Neuronal stem cell (in vitro differentiated cells): ENCODE measurements around the gene THBS3.
"Not testable (repeated sequence)": the region's sequence is repeated elsewhere in the genome, so short reads cannot be mapped to it uniquely, and the experiment has no call there.

Source experiments
- DNase-seq: peaks from one replicate; pipeline ENCODE4 v3.0.0-alpha.2; 2013; ENCODE audit warnings: low spot score
- H2AFZ ChIP-seq: one replicate; pipeline ENCODE4 v1.6.1; 2013; ENCODE audit warnings: mild to moderate bottlenecking, low read length, inconsistent platforms
- H2AK5ac ChIP-seq: 2 replicates; pipeline ENCODE4 v1.6.1; 2013; ENCODE audit warnings: low read depth, mild to moderate bottlenecking, inconsistent platforms, low read length, moderate library complexity, mixed read lengths
- H2BK120ac ChIP-seq: 2 replicates; pipeline ENCODE4 v1.6.1; 2013; ENCODE audit warnings: low read depth, mild to moderate bottlenecking, inconsistent platforms, low read length, moderate library complexity, mixed read lengths
- H2BK12ac ChIP-seq: one replicate; pipeline ENCODE4 v1.6.1; 2013; ENCODE audit warnings: low read length, inconsistent platforms
- H2BK15ac ChIP-seq: 2 replicates; pipeline ENCODE4 v1.6.1; 2013; ENCODE audit warnings: mild to moderate bottlenecking, low read length, inconsistent platforms, mixed read lengths
- H2BK5ac ChIP-seq: one replicate; pipeline ENCODE4 v1.6.1; 2013; ENCODE audit warnings: inconsistent platforms, mild to moderate bottlenecking, low read length, moderate library complexity
- H3K14ac ChIP-seq: one replicate; pipeline ENCODE4 v1.6.1; 2013; ENCODE audit warnings: low read length, inconsistent platforms
- H3K18ac ChIP-seq: 2 replicates; pipeline ENCODE4 v1.6.1; 2013; ENCODE audit warnings: low read length, inconsistent platforms
- H3K23ac ChIP-seq: 2 replicates; pipeline ENCODE4 v1.6.1; 2013; ENCODE audit warnings: low read depth, mild to moderate bottlenecking, mixed read lengths, low read length, inconsistent platforms; ENCODE audit not compliant: poor library complexity
- H3K27ac ChIP-seq: replicated peaks from 3 replicates; pipeline ENCODE4 v1.5.1; 2013; ENCODE audit warnings: low read length, inconsistent platforms
- H3K27me3 ChIP-seq, 3 experiments: 2 replicates each; pipeline ENCODE4 v1.6.1; 2013; ENCODE audit warnings: low read length in 3 of 3, mild to moderate bottlenecking in 2 of 3, inconsistent platforms in 1 of 3, low read depth in 1 of 3, mixed read lengths in 1 of 3, moderate library complexity in 1 of 3; ENCODE audit not compliant: control insufficient read depth in 3 of 3, insufficient read depth in 3 of 3
- H3K36me3 ChIP-seq, 2 donors: replicated peaks in 1 of 2; 2 replicates each; pipeline ENCODE4 v1.6.1; 2013; ENCODE audit warnings: low read length in 2 of 2; ENCODE audit not compliant: control insufficient read depth in 2 of 2, insufficient read depth in 2 of 2
- H3K4ac ChIP-seq: 2 replicates; pipeline ENCODE4 v1.6.1; 2013; ENCODE audit warnings: inconsistent platforms, mild to moderate bottlenecking, low read length, moderate library complexity
- H3K4me1 ChIP-seq, 2 donors: 1 replicate in 1 of 2; 2 replicates in 1 of 2; pipeline ENCODE4 v1.6.1; 2013; ENCODE audit warnings: low read length in 2 of 2, low read depth in 1 of 2; ENCODE audit not compliant: control insufficient read depth in 2 of 2, insufficient read depth in 1 of 2
- H3K4me2 ChIP-seq: one replicate; pipeline ENCODE4 v1.6.1; 2013; ENCODE audit warnings: mild to moderate bottlenecking, low read length, inconsistent platforms; ENCODE audit not compliant: insufficient read depth, poor library complexity, severe bottlenecking
- H3K4me3 ChIP-seq, 2 donors: 2 replicates each; pipeline ENCODE4 v1.5.1; 2013; ENCODE audit warnings: low read length in 2 of 2, mild to moderate bottlenecking in 2 of 2, inconsistent platforms in 1 of 2, moderate library complexity in 1 of 2
- H3K79me1 ChIP-seq: one replicate; pipeline ENCODE4 v1.6.1; 2013; ENCODE audit warnings: low read depth, mild to moderate bottlenecking, inconsistent platforms, low read length, moderate library complexity
- H3K9ac ChIP-seq: one replicate; pipeline ENCODE4 v1.6.1; 2013; ENCODE audit warnings: mild to moderate bottlenecking, low read depth, low read length, inconsistent platforms; ENCODE audit not compliant: poor library complexity
- H3K9me3 ChIP-seq, 2 donors: replicated peaks in 1 of 2; 2 replicates each; pipeline versions ENCODE3 to v1.6.1; 2013; ENCODE audit warnings: low read length in 2 of 2, mild to moderate bottlenecking in 2 of 2, inconsistent platforms in 1 of 2, low read depth in 1 of 2, mixed read lengths in 1 of 2, moderate library complexity in 1 of 2; ENCODE audit not compliant: control insufficient read depth in 2 of 2, insufficient read depth in 1 of 2
- H4K8ac ChIP-seq: one replicate; pipeline ENCODE4 v1.6.1; 2013; ENCODE audit warnings: low read depth, mild to moderate bottlenecking, inconsistent platforms, low read length, moderate library complexity
- H4K91ac ChIP-seq: one replicate; pipeline ENCODE4 v1.6.1; 2013; ENCODE audit warnings: low read length, low read depth, mild to moderate bottlenecking, inconsistent platforms; ENCODE audit not compliant: poor library complexity
- WGBS, 2 donors: extraction: QIAGEN DNeasy Blood & Tissue Kit; methylation state at CpG; one replicate each; pipeline ENCODE4 v1.1.7; 2013; ENCODE audit warnings: missing lambda C conversion rate in 2 of 2, mixed read lengths in 1 of 2; ENCODE audit not compliant: insufficient read length in 2 of 2, insufficient replicate concordance in 1 of 2; ENCODE audit errors: extremely low coverage in 2 of 2; 5-methylcytosine and 5-hydroxymethylcytosine counted together

The THBS3 gene

DNA sequence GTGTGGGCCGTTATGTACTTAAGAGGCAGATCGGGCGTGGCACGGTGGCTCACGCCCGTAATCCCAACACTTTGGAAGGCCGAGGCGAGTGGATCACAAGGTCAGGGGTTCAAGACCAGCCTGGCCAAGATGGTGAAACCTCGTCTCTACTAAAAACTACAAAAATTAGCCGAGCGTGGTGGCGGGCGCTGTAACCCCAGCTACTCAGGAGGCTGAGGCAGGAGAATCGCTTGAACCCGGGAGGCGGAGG, 13.8 kb downstream of the THBS3 start:
- H3K4ac ChIP-seq, H2BK120ac ChIP-seq, H3K23ac ChIP-seq, H3K9me3 ChIP-seq, H3K14ac ChIP-seq, H3K27me3 ChIP-seq, H4K8ac ChIP-seq, DNase-seq: not testable (repeated sequence)
- peaks cover 31 to 34% of the 10 kb centered on the region in 2 donors for H3K4me1 ChIP-seq
- no CpG with 5 or more reads among the region's 16 CpGs for WGBS, 2 donors
- H3K36me3 ChIP-seq, result peaks cover 23 to 35% of the 10 kb centered on the region in 2 donors
- peak overlapping the region; percentile 99 for H3K9ac ChIP-seq
- H2BK15ac ChIP-seq, result peak overlapping the region; percentile 98
- peak overlapping the region; percentile 81 for H3K4me2 ChIP-seq
- peak overlapping the region; percentile 99 for H2BK12ac ChIP-seq
- H3K79me1 ChIP-seq, result peaks cover 14% of the 10 kb centered on the region
- H3K4me3 ChIP-seq, result peak overlapping the region; percentile 66 to 87
- peak overlapping the region; percentile 100 for H2AK5ac ChIP-seq
- peak overlapping the region; percentile 92 for H4K91ac ChIP-seq
- peak overlapping the region; percentile 86 for H2AFZ ChIP-seq
- peak overlapping the region; percentile 100 for H3K27ac ChIP-seq
- peak overlapping the region; percentile 100 for H3K18ac ChIP-seq
- peak overlapping the region; percentile 96 for H2BK5ac ChIP-seq

DNA sequence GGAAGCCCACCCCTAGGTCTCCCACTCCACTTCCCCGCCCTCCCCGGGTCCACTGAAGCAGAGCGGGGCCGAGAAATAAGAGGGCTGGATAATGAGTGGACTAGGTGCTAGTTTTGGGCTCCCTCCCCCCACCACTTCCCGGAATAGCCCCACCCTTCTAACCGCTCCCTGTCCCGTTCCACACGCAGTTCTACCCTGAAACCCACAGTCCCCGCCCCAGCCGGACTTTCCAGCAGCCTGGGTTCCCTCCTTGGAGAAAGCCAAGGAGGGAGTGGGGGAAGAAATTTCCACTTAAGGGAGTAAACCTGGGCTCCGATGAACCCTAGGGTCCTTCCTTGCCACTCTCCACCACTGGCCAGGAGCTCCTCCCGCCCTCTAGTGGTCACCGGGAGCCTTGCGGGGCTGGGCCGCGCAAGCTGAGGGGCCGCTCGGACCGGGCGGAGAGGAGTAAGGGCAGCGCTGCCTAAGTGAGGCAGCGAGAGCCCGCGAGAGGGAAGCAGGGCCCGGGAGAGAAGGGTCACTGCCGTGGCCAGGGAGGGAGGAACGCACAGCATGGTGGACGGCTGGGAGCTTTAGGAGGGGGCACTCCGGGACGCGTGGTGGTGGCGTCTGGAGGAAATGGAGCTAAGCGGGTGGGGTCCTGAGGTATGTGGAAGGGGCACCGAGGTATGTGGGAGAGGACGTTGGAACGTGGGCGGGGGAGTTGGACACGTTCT, 14.3 kb downstream of the THBS3 start:
- peak overlapping the region; percentile 92 for H3K14ac ChIP-seq
- peak; percentile 91 for DNase-seq
- peak overlapping the region; percentile 100 for H3K27ac ChIP-seq
- H3K27me3 ChIP-seq, result no peaks in the 10 kb centered on the region
- H3K18ac ChIP-seq, result peak overlapping the region; percentile 97
- H2AK5ac ChIP-seq, result peak overlapping the region; percentile 75
- peaks cover 19 to 30% of the 10 kb centered on the region in 2 donors for H3K36me3 ChIP-seq
- H2BK12ac ChIP-seq, result peak overlapping the region; percentile 99
- peaks cover 14% of the 10 kb centered on the region for H3K79me1 ChIP-seq
- peak overlapping the region; percentile 99 for H2BK15ac ChIP-seq
- peak overlapping the region; percentile 66 to 87 for H3K4me3 ChIP-seq
- peak overlapping the region; percentile 98 for H3K4ac ChIP-seq
- no peak overlapping the region for H4K8ac ChIP-seq
- peak overlapping the region; percentile 96 for H3K9ac ChIP-seq
- peak overlapping the region; percentile 96 for H2BK5ac ChIP-seq
- peak overlapping the region; percentile 96 for H3K4me2 ChIP-seq
- peak overlapping the region; percentile 96 for H2BK120ac ChIP-seq
- H4K91ac ChIP-seq, result peak overlapping the region; percentile 92
- H3K9me3 ChIP-seq, result peaks cover 0 to 2% of the 10 kb centered on the region in 2 donors
- WGBS, 2 donors, result no CpG with 5 or more reads among the region's 38 CpGs
- peaks cover 30 to 34% of the 10 kb centered on the region in 2 donors for H3K4me1 ChIP-seq
- peak overlapping the region; percentile 98 for H3K23ac ChIP-seq
- H2AFZ ChIP-seq, result peak overlapping the region; percentile 86

DNA sequence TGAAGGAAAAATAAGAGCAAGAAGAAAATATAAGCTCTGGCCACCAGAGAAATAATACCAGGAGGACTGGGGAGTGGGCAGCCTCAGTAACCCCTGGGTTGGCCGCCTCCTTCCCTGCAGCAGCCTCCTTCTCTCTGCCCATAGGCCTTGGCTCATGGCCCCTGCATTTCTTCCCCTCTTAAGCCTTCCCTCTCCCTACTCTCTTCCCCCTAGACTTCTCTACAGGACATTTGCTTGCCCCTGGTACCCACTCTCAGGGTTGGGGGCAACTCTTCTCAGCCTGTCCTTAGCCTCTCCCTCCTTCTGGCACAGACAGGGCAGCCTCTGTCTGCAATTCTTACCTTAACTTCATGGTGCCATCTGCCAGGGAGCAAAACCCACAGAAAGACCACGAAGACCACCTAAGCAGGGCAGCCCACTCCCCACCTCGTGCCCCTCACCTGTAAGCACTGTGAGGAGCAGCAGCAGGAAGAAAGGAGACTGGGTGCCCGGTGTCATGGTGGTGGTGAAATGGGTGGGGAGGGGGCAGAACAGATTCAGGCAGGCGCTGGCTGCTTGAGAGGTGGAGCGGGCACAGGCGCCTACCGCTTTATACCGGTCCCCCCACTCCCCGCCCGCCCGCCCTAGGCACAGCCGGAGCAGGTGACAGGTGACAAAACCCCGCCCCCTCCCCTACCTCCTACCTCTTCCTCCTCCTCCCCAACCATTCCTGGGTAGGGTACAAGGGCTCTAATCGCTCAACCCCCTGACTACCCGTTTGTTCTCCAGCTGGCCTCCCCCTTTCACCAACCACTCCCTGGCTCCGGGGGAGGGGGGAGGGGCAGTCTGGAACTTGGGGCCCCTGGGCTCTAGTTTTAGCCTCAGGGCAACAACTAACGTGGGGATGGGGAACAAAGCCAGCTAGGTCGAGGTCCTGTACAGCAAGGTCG, 15.1 kb downstream of the THBS3 start:
- Histone ChIP-seq H2BK5ac (peak overlapping the region; percentile 96), H3K4ac (peak overlapping the region; percentile 89), H3K9ac (peak overlapping the region; percentile 84), H2BK120ac (peak overlapping the region; percentile 96), H4K8ac (no peak overlapping the region), H2AK5ac (peak overlapping the region; percentile 100), H3K4me1 (peaks cover 22 to 28% of the 10 kb centered on the region in 2 donors), H3K14ac (peak overlapping the region; percentile 47), H3K9me3 (no peaks in the 10 kb centered on the region), H2BK12ac (peak overlapping the region; percentile 88), H3K4me3 (peak overlapping the region; percentile 66 to 73), H3K27me3 (no peaks in the 10 kb centered on the region), H3K23ac (peak overlapping the region; percentile 98), H2AFZ (peak overlapping the region; percentile 86), H3K4me2 (peak overlapping the region; percentile 96), H2BK15ac (peak overlapping the region; percentile 99), H3K36me3 (peaks cover 11 to 22% of the 10 kb centered on the region in 2 donors), H3K79me1 (peaks cover 7% of the 10 kb centered on the region), H3K27ac (no peak overlapping the region), H4K91ac (peak overlapping the region; percentile 95), H3K18ac (peak overlapping the region; percentile 96)
- no CpG with 5 or more reads among the region's 20 CpGs for WGBS, 2 donors
- no peak for DNase-seq

DNA sequence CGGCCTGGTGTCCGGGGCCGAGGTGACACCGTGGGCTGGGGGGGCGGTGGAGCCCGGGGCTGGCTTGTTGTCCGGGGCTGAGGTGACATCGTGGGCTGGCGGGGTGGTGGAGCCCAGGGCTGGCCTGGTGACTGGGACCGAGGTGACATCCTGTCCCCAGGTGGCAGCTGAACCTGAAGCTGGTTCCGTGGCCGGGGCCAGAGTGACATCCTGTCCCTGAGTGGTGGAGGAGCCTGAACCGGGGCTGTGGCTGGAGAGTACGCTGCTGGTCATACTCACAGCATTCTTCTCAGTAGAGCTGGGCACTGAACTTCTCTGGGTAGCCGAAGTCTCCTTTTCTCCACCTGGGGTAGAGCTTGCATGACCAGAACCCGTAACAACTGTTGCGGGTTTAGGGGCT, 15.8 kb downstream of the THBS3 start:
- H2BK12ac ChIP-seq, result no peak overlapping the region
- no peak overlapping the region for H2BK5ac ChIP-seq
- peak overlapping the region; percentile 55 for H3K23ac ChIP-seq
- H4K91ac ChIP-seq, result no peak overlapping the region
- H3K4me3 ChIP-seq, result no peak overlapping the region
- peak overlapping the region; percentile 78 for H3K18ac ChIP-seq
- no peaks in the 10 kb centered on the region for H3K27me3 ChIP-seq
- H3K4me2 ChIP-seq, result no peak overlapping the region
- no peak overlapping the region for H3K27ac ChIP-seq
- no peak overlapping the region for H2AFZ ChIP-seq
- no peak overlapping the region for H3K9ac ChIP-seq
- H3K9me3 ChIP-seq, result no peaks in the 10 kb centered on the region
- DNase-seq, result no peak
- H3K4me1 ChIP-seq, result peaks cover 15 to 21% of the 10 kb centered on the region in 2 donors
- H4K8ac ChIP-seq, result no peak overlapping the region
- no peak overlapping the region for H3K4ac ChIP-seq
- H2AK5ac ChIP-seq, result peak overlapping the region; percentile 100
- H3K79me1 ChIP-seq, result peaks cover under 1% of the 10 kb centered on the region
- peaks cover 5 to 15% of the 10 kb centered on the region in 2 donors for H3K36me3 ChIP-seq
- peak overlapping the region; percentile 99 for H2BK15ac ChIP-seq
- no peak overlapping the region for H2BK120ac ChIP-seq
- WGBS, 2 donors, result no CpG with 5 or more reads among the region's 17 CpGs
- H3K14ac ChIP-seq, result no peak overlapping the region
